ENCODE results near the gene KCTD7. TPM values are rescaled to one million over a fixed set of nuclear protein-coding genes. Genes with fewer than 3 reads are reported as not detected.

KCTD7 gene
- polyA plus RNA-seq, 1 donor (not counting 4 experiments of a cell fraction or from before 2014, with no cell fraction given) = 3.7 TPM

DNA sequence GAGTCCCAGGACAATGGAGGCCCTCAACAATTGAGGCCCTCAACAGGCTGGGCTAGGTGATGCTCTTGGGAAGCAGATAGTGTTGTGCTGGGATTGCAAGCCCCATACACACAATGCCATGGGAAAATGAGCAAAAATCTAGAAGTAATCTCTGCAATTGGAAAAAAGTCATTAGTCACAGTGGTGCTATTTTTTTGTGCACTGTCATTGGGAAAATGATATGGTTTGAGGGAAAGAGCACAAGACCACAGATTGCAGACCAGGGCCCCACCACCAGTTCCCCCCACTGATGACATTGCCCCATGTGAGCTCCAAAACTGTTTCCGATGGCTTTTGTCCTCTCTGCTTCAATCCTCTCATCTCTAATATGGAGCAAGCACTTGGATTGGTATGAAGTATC lies 1.9 kb downstream of the KCTD7 start:
- Histone ChIP-seq H3K27me3 (ENCODE audit: control insufficient read depth, extremely low read depth, insufficient read depth, low read length) (no peaks in the 10 kb centered on the region), H3K4me1 (ENCODE audit: control insufficient read depth, extremely low read depth, insufficient read depth, low read length) (peaks cover 5% of the 10 kb centered on the region), H3K9me1 (ENCODE audit: control insufficient read depth, extremely low read depth, insufficient read depth, low read length) (no peaks in the 10 kb centered on the region), H4K20me1 (ENCODE audit: control insufficient read depth, extremely low read depth, insufficient read depth, low read length) (no peaks in the 10 kb centered on the region), H3K36me3 (ENCODE audit: control insufficient read depth in 2 of 2, extremely low read depth in 1 of 2, insufficient read depth in 2 of 2, low read length in 2 of 2) (peaks cover 0 to 2% of the 10 kb centered on the region in 2 experiments), H3K4me3 (ENCODE audit: control insufficient read depth in 2 of 3, extremely low read depth in 1 of 3, insufficient read depth in 2 of 3, low read depth in 1 of 3, low read length in 3 of 3) (no peak overlapping the region), H3K4me2 (ENCODE audit: control insufficient read depth, extremely low read depth, insufficient read depth, low read depth, low read length) (no peak overlapping the region), H2AFZ (ENCODE audit: control insufficient read depth, low read length) (no peak overlapping the region), H3K27ac (ENCODE audit: control insufficient read depth, insufficient read depth, low read length) (no peak overlapping the region), H3K9ac (ENCODE audit: control insufficient read depth, extremely low read depth, insufficient read depth, low read length) (no peak overlapping the region), H3K79me2 (ENCODE audit: control insufficient read depth, insufficient read depth, low read length) (peaks cover 3% of the 10 kb centered on the region), H3K9me3 (ENCODE audit: control insufficient read depth, low read depth, low read length) (no peaks in the 10 kb centered on the region)
- FAIRE-seq (no peak), DNase-seq (ENCODE audit: low read depth, low spot score) (no peak)
- dilution Hi-C loops (cut with MboI; ENCODE audit: extremely low pct_ligation_motif_present, low sequenced_read_pairs) = no loop called here
- TF ChIP-seq EZH2 (IDR thresholded peaks at IDR 0.05; ENCODE audit: low read length) = no peak
- TF ChIP-seq, protein P1, sequence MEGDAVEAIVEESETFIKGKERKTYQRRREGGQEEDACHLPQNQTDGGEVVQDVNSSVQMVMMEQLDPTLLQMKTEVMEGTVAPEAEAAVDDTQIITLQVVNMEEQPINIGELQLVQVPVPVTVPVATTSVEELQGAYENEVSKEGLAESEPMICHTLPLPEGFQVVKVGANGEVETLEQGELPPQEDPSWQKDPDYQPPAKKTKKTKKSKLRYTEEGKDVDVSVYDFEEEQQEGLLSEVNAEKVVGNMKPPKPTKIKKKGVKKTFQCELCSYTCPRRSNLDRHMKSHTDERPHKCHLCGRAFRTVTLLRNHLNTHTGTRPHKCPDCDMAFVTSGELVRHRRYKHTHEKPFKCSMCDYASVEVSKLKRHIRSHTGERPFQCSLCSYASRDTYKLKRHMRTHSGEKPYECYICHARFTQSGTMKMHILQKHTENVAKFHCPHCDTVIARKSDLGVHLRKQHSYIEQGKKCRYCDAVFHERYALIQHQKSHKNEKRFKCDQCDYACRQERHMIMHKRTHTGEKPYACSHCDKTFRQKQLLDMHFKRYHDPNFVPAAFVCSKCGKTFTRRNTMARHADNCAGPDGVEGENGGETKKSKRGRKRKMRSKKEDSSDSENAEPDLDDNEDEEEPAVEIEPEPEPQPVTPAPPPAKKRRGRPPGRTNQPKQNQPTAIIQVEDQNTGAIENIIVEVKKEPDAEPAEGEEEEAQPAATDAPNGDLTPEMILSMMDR (optimal IDR thresholded peaks at IDR 0.05 in 1 of 3, IDR thresholded peaks at IDR 0.05 in 1 of 3, conservative IDR thresholded peaks at IDR 0.05 in 1 of 3; ENCODE audit: extremely low read depth in 1 of 3, insufficient read depth in 2 of 3, low read length in 3 of 3) = no peak

DNA sequence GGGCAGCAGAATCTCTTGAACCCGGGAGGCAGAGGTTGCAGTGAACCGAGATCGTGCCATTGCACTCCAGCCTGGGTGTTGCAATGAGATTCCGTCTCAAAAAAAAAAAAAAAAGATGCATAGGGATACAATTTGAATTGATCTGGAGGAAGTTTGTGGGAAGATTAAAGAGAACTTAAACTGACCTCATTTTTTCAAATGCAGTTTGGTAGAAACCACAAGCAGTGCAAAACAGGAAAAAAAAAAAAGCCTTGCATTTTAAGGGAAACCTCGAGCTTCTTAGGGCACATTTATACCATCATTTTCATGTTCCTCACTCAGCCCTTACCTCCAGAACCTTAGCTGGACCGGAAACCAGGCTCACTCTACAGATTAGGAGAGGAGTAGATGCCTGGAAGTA lies 2.8 kb downstream of the KCTD7 start:
- Histone ChIP-seq H3K9ac (ENCODE audit: control insufficient read depth, extremely low read depth, insufficient read depth, low read length) (no peak overlapping the region), H3K79me2 (ENCODE audit: control insufficient read depth, insufficient read depth, low read length) (peaks cover 3% of the 10 kb centered on the region), H3K36me3 (ENCODE audit: control insufficient read depth in 2 of 2, extremely low read depth in 1 of 2, insufficient read depth in 2 of 2, low read length in 2 of 2) (peaks cover 0 to 2% of the 10 kb centered on the region in 2 experiments), H3K27me3 (ENCODE audit: control insufficient read depth, extremely low read depth, insufficient read depth, low read length) (no peaks in the 10 kb centered on the region), H3K27ac (ENCODE audit: control insufficient read depth, insufficient read depth, low read length) (no peak overlapping the region), H3K9me3 (ENCODE audit: control insufficient read depth, low read depth, low read length) (no peaks in the 10 kb centered on the region), H3K4me3 (ENCODE audit: control insufficient read depth in 2 of 3, extremely low read depth in 1 of 3, insufficient read depth in 2 of 3, low read depth in 1 of 3, low read length in 3 of 3) (no peak overlapping the region), H3K9me1 (ENCODE audit: control insufficient read depth, extremely low read depth, insufficient read depth, low read length) (no peaks in the 10 kb centered on the region), H3K4me2 (ENCODE audit: control insufficient read depth, extremely low read depth, insufficient read depth, low read depth, low read length) (no peak overlapping the region), H3K4me1 (ENCODE audit: control insufficient read depth, extremely low read depth, insufficient read depth, low read length) (peaks cover 9% of the 10 kb centered on the region), H4K20me1 (ENCODE audit: control insufficient read depth, extremely low read depth, insufficient read depth, low read length) (no peaks in the 10 kb centered on the region), H2AFZ (ENCODE audit: control insufficient read depth, low read length) (no peak overlapping the region)
- FAIRE-seq (no peak), DNase-seq (ENCODE audit: low read depth, low spot score) (no peak)
- TF ChIP-seq, protein P1 (optimal IDR thresholded peaks at IDR 0.05 in 1 of 3, IDR thresholded peaks at IDR 0.05 in 1 of 3, conservative IDR thresholded peaks at IDR 0.05 in 1 of 3; ENCODE audit: extremely low read depth in 1 of 3, insufficient read depth in 2 of 3, low read length in 3 of 3) = no peak
- TF ChIP-seq EZH2 (IDR thresholded peaks at IDR 0.05; ENCODE audit: low read length) = no peak
- dilution Hi-C loops (cut with MboI; ENCODE audit: extremely low pct_ligation_motif_present, low sequenced_read_pairs) = no loop called here
